Prostate gland (tissue), 1 donor: ENCODE measurements around the gene STARD10.

ENCODE experiments used
- POLR2A ChIP-seq: fragments of 450-650 bp; IDR thresholded peaks from one replicate; pipeline ENCODE4 v1.6.1; 2016; ENCODE audit warnings: antibody characterized with exemption, mild to moderate bottlenecking
- POLR2AphosphoS5 ChIP-seq: sonication (generic); formaldehyde crosslinking; IDR thresholded peaks from one replicate; pipeline ENCODE4 v1.6.1; 2017; ENCODE audit warnings: antibody characterized with exemption

- TF ChIP-seq POLR2A (no peak), POLR2AphosphoS5 (no peak)
These were observed 40.3 kb downstream of the STARD10 start for GRCh38 chr11:72753341-72754148.
